ENCODE results near the gene B3GALT5. TPM values are rescaled to one million over a fixed set of nuclear protein-coding genes. Genes with fewer than 3 reads are reported as not detected.

The B3GALT5 gene
- total and polyA plus RNA-seq, 2 donors (not counting 1 experiment from before 2014, with no cell fraction given) = not detected

DNA sequence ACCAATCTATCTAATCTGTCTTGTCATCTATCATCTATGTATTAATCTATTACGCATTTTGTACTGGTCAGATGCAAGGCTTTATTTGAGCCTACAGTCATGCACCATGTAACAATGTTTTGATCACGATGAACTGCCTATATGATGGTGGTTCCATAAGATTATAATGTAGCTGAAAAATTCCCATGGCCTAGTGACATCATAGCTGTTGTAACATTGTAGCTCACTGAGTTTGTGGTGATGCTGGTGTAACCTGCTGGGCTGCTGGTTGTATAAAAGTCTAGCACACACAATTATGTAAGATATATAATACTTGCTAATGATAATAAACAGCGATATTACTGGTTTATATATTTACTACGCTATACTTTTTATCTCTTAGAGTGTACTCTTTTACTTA lies 67.5 kb downstream of the B3GALT5 start:
- Histone ChIP-seq H3K4me1 (ENCODE audit: control insufficient read depth in 2 of 2, insufficient read depth in 2 of 2, low read length in 2 of 2) (no peaks in the 10 kb centered on the region), H3K79me2 (ENCODE audit: control insufficient read depth, insufficient read depth, low read length) (no peaks in the 10 kb centered on the region), H3K27me3 (replicated peaks in 1 of 4; ENCODE audit: control extremely low read depth in 1 of 4, control insufficient read depth in 3 of 4, insufficient read depth in 4 of 4, low read length in 3 of 4) (no peaks in the 10 kb centered on the region), H3K36me3 (replicated peaks in 1 of 2; ENCODE audit: control extremely low read depth in 1 of 2, control insufficient read depth in 1 of 2, extremely low read depth in 1 of 2, insufficient read depth in 2 of 2, low read length in 1 of 2) (no peaks in the 10 kb centered on the region), H4K20me1 (ENCODE audit: control insufficient read depth, insufficient read depth, low read length, poor library complexity, severe bottlenecking) (no peaks in the 10 kb centered on the region), H2AFZ (ENCODE audit: insufficient read depth, low read depth, low read length, poor library complexity, severe bottlenecking) (no peak overlapping the region), H3K9ac (ENCODE audit: low read length) (no peak overlapping the region), H3K27ac (ENCODE audit: low read length in 2 of 2) (no peak overlapping the region), H3K9me3 (ENCODE audit: control extremely low read depth in 1 of 3, control insufficient read depth in 2 of 3, insufficient read depth in 1 of 3, low read length in 2 of 3) (peaks cover 0 to 14% (median 2%) of the 10 kb centered on the region in 3 donors), H3K4me2 (replicated peaks; ENCODE audit: low read depth, low read length, poor library complexity, severe bottlenecking) (no peak overlapping the region), H3K4me3 (ENCODE audit: control extremely low read depth in 1 of 5, extremely low read depth in 1 of 5, insufficient read depth in 1 of 5, low read depth in 2 of 5, low read length in 4 of 5) (no peak overlapping the region)
- ATAC-seq (ENCODE audit: low read depth) (no peak), DNase-seq (no peak)
- H3K4me3 Mint-ChIP-seq = no peak overlapping the region
- POLR2A ChIA-PET = no interaction called here
- H3K27ac Mint-ChIP-seq = no peak overlapping the region
- TF ChIP-seq, protein P1, sequence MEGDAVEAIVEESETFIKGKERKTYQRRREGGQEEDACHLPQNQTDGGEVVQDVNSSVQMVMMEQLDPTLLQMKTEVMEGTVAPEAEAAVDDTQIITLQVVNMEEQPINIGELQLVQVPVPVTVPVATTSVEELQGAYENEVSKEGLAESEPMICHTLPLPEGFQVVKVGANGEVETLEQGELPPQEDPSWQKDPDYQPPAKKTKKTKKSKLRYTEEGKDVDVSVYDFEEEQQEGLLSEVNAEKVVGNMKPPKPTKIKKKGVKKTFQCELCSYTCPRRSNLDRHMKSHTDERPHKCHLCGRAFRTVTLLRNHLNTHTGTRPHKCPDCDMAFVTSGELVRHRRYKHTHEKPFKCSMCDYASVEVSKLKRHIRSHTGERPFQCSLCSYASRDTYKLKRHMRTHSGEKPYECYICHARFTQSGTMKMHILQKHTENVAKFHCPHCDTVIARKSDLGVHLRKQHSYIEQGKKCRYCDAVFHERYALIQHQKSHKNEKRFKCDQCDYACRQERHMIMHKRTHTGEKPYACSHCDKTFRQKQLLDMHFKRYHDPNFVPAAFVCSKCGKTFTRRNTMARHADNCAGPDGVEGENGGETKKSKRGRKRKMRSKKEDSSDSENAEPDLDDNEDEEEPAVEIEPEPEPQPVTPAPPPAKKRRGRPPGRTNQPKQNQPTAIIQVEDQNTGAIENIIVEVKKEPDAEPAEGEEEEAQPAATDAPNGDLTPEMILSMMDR (IDR thresholded peaks at IDR 0.05) = no peak
- TF ChIP-seq EZH2 (IDR thresholded peaks at IDR 0.05; ENCODE audit: borderline replicate concordance, insufficient read depth, low read depth, low read length, poor library complexity, severe bottlenecking) = no peak
- CTCF ChIA-PET = no interaction called here
- WGBS (ENCODE audit: insufficient coverage) = 100% methylated on average over 1 of the region's 4 CpGs
- no peaks in the 10 kb centered on the region for H3K4me1 Mint-ChIP-seq
- intact Hi-C loops (cut with micrococcal nuclease) = no loop called here
- peaks cover 3% of the 10 kb centered on the region for H3K27me3 Mint-ChIP-seq
- peaks cover 3% of the 10 kb centered on the region for H3K9me3 Mint-ChIP-seq (ENCODE audit: insufficient read depth)

- H3K79me2 ChIP-seq (ENCODE audit: control insufficient read depth, insufficient read depth, low read length) = no peaks in the 10 kb centered on the region
- intact Hi-C loops (cut with micrococcal nuclease) = no loop called here
- H3K9me3 Mint-ChIP-seq (ENCODE audit: insufficient read depth) = peaks cover 3% of the 10 kb centered on the region
- no peak overlapping the region for H3K4me3 ChIP-seq (ENCODE audit: control extremely low read depth in 1 of 5, extremely low read depth in 1 of 5, insufficient read depth in 1 of 5, low read depth in 2 of 5, low read length in 4 of 5)
- peaks cover 0 to 14% (median 2%) of the 10 kb centered on the region in 3 donors for H3K9me3 ChIP-seq (ENCODE audit: control extremely low read depth in 1 of 3, control insufficient read depth in 2 of 3, insufficient read depth in 1 of 3, low read length in 2 of 3)
- H2AFZ ChIP-seq (ENCODE audit: insufficient read depth, low read depth, low read length, poor library complexity, severe bottlenecking) = no peak overlapping the region
- no peak overlapping the region for H3K27ac Mint-ChIP-seq
- no peak for TF ChIP-seq EZH2 (IDR thresholded peaks at IDR 0.05; ENCODE audit: borderline replicate concordance, insufficient read depth, low read depth, low read length, poor library complexity, severe bottlenecking)
- TF ChIP-seq, protein P1 (IDR thresholded peaks at IDR 0.05) = no peak
- CTCF ChIA-PET = no interaction called here
- H3K4me3 Mint-ChIP-seq = no peak overlapping the region
- no peak overlapping the region for H3K27ac ChIP-seq (ENCODE audit: low read length in 2 of 2)
- WGBS (ENCODE audit: insufficient coverage) = no CpG with 5 or more reads among the region's 4 CpGs
- H3K9ac ChIP-seq (ENCODE audit: low read length) = no peak overlapping the region
- H3K4me2 ChIP-seq (replicated peaks; ENCODE audit: low read depth, low read length, poor library complexity, severe bottlenecking) = no peak overlapping the region
- ATAC-seq (ENCODE audit: low read depth) (no peak), DNase-seq (no peak)
- POLR2A ChIA-PET = no interaction called here
- no peaks in the 10 kb centered on the region for H3K27me3 Mint-ChIP-seq
- no peaks in the 10 kb centered on the region for H3K36me3 ChIP-seq (replicated peaks in 1 of 2; ENCODE audit: control extremely low read depth in 1 of 2, control insufficient read depth in 1 of 2, extremely low read depth in 1 of 2, insufficient read depth in 2 of 2, low read length in 1 of 2)
- H4K20me1 ChIP-seq (ENCODE audit: control insufficient read depth, insufficient read depth, low read length, poor library complexity, severe bottlenecking) = no peaks in the 10 kb centered on the region
- H3K4me1 ChIP-seq (ENCODE audit: control insufficient read depth in 2 of 2, insufficient read depth in 2 of 2, low read length in 2 of 2) = no peaks in the 10 kb centered on the region
- H3K4me1 Mint-ChIP-seq = no peaks in the 10 kb centered on the region
- no peaks in the 10 kb centered on the region for H3K27me3 ChIP-seq (replicated peaks in 1 of 4; ENCODE audit: control extremely low read depth in 1 of 4, control insufficient read depth in 3 of 4, insufficient read depth in 4 of 4, low read length in 3 of 4)
These were observed 68.5 kb downstream of the B3GALT5 start for GRCh38 chr21:39681257-39681656.

All from B cell (primary cell).